ENCODE measurements around the gene VSNL1. TPM values are rescaled to one million over a fixed set of nuclear protein-coding genes. Genes with fewer than 3 reads are reported as not detected.

The VSNL1 gene
- not detected in 2 replicates for total RNA-seq

DNA sequence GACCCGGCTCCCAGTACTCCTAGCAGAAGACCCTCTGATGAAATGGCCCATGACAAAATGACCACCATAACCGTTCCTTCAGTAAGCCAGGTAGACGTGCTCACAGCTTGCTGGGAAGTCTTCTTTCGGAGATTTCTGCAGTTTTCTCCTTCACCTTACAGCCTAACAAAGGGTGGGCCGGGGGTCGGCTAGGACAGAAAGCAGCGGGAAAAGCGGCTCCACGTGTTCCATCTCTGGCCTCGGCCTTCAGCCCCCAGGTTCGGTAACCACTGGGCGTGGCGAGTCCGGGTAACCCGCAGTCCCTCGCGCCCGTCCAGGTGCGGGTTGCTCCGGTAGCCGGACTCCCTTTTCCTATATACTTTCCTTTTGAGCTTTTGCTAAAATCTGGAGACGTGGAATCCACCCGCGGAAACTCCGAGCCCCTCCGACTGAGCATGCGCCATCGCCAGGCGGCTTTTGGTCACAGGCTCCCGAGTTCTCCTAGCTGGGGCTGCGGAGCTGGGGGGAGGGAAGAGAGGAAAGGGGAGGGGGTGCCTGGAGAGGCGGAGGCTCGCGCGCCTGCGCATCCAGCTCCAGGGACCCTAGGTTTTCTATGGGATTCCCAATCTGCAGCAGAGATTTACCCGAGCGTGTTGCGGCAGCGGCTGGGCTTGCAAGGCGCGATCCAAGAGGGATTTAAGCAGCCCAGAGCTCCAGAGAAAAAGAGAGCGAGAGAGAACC, at the start of gene VSNL1:
VSNL1 (plus strand) TSS at position 604 of the 720 bp plus-strand sequence. CDS start 51,379 bp downstream, outside the sequence.
- DNase-seq (ENCODE audit: low read depth in 2 of 2), result peak; percentile 38 to 61

GRCh38 chr2:17495590-17495989, 44.9 kb upstream of the VSNL1 start:
- no peak for DNase-seq (ENCODE audit: low read depth in 2 of 2)

GRCh38 chr2:17497718-17498117, 42.8 kb upstream of the VSNL1 start:
- DNase-seq (ENCODE audit: low read depth in 2 of 2), result no peak

DNA sequence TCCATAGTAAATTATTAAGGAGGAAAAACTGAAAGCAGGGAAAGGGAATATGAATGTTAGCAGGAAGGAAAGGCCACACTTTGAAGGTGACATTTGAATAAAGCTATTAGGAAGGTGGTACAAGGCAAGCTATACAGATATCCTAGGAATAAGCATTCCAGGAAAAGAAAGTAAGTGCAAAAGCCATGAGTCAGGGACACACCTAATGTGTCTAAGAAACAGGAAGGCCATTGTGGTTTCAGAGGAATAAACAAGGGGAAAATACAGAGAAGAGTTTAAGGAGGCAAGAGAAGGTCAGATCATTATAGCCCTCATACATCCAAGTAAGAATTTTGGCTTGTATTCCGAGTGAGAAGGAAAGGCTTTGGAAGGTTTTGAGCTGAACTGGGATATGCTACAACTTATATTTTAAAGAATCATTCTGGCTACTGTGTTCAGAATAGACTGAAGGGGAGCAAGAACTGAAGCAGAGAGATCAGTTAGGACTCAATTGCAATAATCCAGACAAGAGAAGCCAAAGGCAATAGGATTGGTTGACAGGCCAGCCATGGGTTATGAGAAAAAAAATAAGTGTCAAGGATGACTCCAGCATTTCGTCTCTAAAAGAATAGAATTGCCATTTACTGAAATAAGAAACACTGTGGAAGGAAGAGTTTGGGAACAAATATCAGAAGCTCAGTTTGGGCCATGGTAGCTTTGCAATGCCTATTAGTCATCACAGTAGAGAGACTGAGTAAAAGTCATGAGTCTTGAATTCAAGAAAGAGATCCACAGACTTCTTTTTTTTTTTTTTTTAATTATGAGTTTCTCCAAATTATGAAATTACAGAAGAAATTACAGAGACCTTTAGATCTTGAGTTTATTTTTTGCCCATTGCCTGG, 33.5 kb upstream of the VSNL1 start:
- peak in 1 of 2 donors; percentile 20 for DNase-seq (ENCODE audit: low read depth in 2 of 2)

- DNase-seq (ENCODE audit: low read depth in 2 of 2), result no peak
These were observed 24.8 kb upstream of the VSNL1 start for GRCh38 chr2:17515652-17516051.

- DNase-seq (ENCODE audit: low read depth in 2 of 2), result no peak
These were observed 22.9 kb upstream of the VSNL1 start for GRCh38 chr2:17517481-17518211.

DNA sequence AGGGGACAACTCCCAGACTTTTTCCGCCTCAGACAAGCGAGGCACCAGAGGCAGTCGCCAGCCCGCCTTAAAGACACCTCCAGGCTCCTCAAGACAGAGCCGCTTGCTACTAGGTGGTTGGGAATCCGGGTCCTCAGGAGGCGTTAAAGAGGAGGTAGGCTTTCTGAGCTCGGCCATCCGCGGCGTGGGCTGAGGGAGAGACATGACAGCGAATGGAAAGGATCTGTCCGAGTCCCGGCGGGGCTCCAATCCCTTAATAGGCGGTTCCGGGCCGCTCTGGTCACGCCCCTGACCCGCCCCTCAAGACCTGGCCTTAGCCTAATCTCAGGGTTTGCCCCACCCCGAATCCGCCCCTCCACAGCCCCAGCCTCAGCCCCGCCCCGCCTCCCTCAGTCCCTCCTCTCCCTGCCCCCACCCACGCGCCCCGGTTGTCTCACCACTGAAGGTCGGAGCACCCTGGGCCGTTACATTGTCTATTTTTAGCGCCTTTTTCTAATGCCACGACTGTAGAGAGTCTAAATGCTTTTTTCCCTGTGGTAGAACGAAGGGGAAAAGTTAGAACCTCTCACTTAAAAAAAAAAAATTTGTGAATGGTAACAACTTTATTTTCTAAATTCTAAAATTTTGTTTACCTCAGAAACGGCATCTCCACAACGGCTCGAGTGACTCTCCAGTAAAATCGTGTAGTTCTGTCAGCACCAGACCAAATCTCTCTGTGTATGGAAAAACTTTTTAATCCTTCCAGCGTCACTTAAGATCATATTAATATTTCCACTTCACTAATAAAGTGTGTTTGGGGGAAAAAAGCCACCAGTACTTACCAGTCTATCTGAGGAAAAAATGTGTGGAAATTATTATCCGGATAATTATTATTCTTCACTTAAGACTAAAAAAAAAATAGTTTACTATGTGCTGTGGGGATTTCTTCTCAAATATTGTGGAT, 22.0 kb upstream of the VSNL1 start, which contains the start of gene RAD51AP2:
RAD51AP2 (minus strand) TSS at position 229 of the 943 bp plus-strand sequence; CDS start at position 204, 25 bp downstream.
- DNase-seq (ENCODE audit: low read depth in 2 of 2), result peak; percentile 54 to 74

- DNase-seq (ENCODE audit: low read depth in 2 of 2), result no peak
These were observed 21.0 kb upstream of the VSNL1 start for GRCh38 chr2:17519486-17519885.

GRCh38 chr2:17520761-17521160, 19.7 kb upstream of the VSNL1 start:
- peak in 1 of 2 donors; percentile 21 for DNase-seq (ENCODE audit: low read depth in 2 of 2)

DNA sequence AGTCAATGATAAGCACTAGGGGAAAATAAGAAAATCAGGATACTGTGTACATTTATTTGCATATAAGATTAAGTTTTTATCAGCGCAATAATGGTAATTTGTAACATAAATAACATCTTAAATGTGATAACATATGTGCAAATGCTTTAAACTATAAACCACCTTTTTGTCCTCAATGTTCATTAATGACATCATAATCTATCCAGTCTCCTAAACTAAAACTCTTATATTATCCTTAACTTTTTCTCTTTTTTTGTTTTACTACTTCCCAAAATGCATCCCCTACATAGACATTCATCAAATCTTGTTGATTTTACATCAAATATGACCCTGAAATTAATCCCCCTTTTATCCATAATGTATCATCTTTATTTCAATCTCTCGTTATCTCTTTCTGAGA, 18.9 kb upstream of the VSNL1 start:
- no peak for DNase-seq (ENCODE audit: low read depth in 2 of 2)

DNA sequence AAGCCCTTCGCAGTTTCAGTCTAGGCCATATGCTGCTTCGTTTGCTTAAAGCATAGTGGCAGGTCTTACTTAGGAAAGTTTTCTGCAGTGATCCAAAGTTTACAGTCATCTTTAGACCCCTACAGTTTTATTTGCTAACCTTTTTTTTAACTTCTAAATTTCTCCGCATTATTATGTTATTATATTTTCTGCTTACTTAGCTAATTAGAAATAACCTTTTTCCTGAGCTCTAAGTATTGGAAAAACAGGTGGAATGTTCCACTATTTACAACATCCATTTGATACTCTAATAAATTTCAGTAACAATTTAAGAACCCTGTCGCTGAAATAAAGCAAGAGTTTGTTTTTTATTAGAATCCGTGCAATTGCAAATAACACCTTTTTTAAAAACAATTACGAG, 18.2 kb upstream of the VSNL1 start:
- no peak for DNase-seq (ENCODE audit: low read depth in 2 of 2)

DNA sequence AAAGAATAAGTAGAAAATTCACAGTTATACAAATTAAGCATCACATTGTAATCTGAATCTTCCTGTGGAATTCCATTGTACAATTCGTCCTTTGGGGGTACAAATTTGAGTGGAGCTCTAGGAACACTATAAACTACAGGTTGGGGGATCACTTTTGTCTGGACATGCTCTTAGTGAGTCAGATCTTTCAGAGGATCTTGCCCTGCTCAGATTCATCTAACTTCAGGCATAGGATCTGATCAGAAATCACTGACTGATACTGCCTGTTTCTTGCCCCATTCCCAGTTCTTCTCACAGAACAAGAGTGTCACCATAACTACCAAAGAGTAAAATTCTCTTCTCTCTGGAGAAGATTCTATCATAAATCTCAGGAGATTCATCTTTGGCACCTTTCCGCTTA, 10.7 kb upstream of the VSNL1 start:
- no peak for DNase-seq (ENCODE audit: low read depth in 2 of 2)

- no peak for DNase-seq (ENCODE audit: low read depth in 2 of 2)
These were observed 7.0 kb upstream of the VSNL1 start for GRCh38 chr2:17533546-17533945.

DNA sequence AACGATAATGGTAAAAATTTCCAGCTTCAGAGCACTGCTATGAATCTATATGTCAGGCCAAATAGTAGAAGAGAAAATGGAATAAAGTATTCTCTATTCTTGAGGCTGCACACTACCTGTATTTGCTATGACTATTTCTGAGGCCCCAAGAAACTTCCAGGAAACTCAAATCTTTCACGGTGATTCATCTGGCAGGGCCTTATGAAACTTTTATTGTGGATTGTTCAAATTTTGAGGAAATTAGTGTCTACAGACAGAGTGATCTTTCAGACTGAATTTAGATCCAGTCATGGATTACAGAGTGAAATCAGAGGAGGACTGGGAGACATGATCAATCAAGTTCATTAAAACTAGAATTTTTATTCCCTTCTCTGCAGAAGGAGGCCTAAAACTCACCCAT, 4.1 kb upstream of the VSNL1 start:
- no peak for DNase-seq (ENCODE audit: low read depth in 2 of 2)

DNA sequence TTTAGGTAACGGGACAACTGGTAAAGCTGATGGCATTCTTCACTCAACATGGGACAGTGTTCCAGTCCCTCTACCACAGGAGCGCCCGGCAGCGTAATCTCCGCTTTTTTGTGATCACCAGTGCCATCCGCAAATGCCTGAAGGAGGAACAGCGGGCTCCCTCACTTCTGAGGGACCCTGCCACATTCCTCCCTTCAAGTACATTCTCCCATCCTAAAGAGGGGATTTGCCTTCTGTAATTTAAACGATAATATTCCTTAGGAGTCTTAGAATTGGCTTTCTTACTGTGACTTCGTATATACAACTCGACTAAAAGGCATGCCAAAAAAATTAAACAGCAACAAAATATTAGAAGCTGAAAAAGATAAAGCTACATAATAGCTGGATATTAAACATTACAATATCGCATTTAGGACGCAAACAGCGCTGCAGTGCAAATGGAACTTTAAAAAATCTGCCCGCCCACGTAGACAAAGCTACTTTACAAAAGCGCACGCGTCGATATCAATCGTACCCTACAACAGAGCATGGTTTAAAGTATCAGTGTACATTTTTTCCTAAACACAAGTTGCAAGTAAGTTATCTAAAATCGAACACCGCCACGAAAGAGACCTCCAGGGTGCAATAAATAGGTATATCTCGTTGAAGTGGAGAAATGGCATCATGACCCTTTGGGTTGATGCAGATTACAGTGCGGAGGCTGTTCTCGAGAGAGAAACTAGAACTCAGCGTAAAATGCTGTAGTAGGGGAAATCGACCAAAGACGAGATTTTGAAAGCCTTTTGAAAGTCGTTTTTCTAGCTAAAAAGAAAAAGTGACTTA, 2.3 kb upstream of the VSNL1 start:
- DNase-seq (ENCODE audit: low read depth in 2 of 2), result peak in 1 of 2 donors; percentile 29

- DNase-seq (ENCODE audit: low read depth in 2 of 2), result peak; percentile 41 to 60
These were observed 1.5 kb upstream of the VSNL1 start for GRCh38 chr2:17538844-17539554.

DNA sequence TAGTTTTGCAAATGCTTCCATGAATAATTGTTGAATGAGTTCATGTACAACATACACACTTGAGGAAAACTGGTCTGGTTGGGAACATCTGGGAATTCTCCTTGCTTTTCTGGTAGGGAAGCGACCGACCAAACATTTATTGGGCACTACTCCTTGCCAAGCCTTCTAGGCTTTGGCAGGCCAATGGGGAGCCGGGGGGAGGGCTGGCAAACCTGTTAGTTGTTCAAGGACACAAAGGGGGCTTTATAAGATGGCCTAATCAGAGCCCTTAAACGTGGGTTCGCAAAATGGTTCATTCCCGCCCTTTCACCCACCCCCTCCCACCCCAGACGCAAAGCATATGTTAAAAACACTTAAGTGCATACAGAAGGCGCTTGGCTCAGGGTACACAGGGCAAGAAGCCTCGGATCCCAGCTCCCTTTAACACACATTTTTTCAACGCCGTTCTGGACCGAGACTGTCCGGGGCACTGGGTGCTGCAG, 844 bp upstream of the VSNL1 start:
- no peak for DNase-seq (ENCODE audit: low read depth in 2 of 2)

DNA sequence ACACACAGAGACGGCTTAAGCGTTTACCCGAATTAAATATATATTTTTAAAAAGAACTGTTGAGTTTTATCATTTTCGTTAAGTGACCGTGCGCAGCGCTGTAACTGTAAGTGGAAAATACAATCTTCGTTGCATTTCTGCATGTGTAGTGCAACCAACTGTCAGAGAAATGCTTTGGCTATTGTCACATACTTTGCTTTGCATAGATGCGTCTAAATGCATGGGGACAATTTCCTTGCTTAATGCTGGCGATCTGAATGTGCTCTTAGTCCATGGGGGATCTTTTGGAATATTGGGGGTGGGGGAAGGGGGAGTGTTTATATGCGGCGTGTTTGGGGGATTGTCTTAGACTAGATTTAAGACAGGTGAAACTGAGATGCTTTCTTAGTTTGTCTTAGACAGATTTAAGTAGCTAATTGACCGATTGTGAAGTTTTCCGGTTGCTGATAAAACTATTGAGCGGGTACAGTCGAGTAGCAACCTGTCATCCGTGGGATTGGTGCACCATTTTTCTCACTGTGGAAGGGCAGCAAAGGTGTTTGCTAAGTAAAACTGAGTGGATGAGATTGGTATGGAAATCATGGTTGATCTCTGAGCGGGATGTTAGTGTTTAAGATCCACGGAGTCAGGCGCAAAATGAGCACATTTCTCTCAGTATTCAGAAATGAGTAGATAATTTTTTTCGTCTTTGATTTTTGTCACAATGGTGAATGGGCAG, 476 bp downstream of the VSNL1 start:
- DNase-seq (ENCODE audit: low read depth in 2 of 2), result no peak

Measured in lung microvascular endothelial cell (primary cell).